OCI-LY3 (cell line): ENCODE data around the gene COTL1.

Experiments used
- CTCF ChIP-seq: fragments of 200-600, 300-600 bp; sonication (generic); IDR thresholded peaks from 2 replicates; pipeline ENCODE4 v1.5.1; 2014; ENCODE audit warnings: antibody characterized with exemption, low read length, low read depth
- EZH2phosphoT487 ChIP-seq: fragments of 200-600 bp; shearing (Covaris generic); IDR thresholded peaks from 2 replicates; pipeline ENCODE4 v1.6.1; 2018; ENCODE audit warnings: antibody characterized with exemption, mixed run types, low read depth

- TF ChIP-seq EZH2phosphoT487 (no peak), CTCF (no peak)
These were observed 86.2 kb downstream of the COTL1 start for GRCh38 chr16:84531671-84532111.
